Activated T-helper 1 cell treated with Interleukin-2 at 50 U/mL for 16 hours (primary cell): ENCODE measurements around the gene AKAP6.

ENCODE experiments used
- DNase-seq: peaks from one replicate; pipeline ENCODE4 v3.0.0-alpha.2; 2020; ENCODE audit warnings: low read depth

The AKAP6 gene

GRCh38 chr14:32821964-32822653 lies 493.0 kb downstream of the AKAP6 start:
- no peak for DNase-seq

DNA sequence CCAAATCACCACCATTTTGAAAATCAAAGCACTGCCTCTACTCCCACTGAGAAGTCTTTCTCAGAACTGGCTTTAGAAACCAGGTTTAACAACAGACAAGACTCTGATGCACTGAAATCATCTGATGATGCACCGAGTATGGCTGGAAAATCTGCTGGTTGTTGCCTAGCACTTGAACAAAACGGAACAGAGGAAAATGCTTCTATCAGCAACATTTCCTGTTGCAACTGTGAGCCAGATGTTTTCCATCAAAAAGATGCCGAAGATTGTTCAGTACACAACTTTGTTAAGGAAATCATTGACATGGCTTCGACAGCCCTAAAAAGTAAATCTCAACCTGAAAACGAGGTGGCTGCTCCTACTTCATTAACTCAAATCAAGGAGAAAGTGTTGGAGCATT lies 494.6 kb downstream of the AKAP6 start:
- DNase-seq = no peak

DNA sequence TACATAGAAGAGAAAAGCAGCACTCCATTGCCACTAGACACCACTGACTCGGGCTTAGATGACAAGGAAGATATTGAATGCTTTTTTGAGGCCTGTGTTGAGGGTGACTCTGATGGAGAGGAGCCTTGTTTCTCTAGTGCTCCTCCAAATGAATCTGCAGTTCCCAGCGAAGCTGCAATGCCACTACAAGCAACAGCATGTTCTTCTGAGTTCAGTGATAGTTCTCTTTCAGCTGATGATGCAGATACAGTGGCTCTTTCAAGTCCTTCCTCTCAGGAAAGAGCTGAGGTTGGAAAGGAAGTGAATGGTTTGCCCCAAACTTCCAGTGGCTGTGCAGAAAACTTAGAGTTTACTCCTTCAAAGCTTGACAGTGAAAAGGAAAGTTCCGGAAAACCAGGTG lies 495.1 kb downstream of the AKAP6 start:
- DNase-seq = no peak

- DNase-seq = no peak
Measured at GRCh38 chr14:32825058-32825457, 496.0 kb downstream of the AKAP6 start.

- DNase-seq = no peak
Measured at GRCh38 chr14:32826404-32827082, 497.4 kb downstream of the AKAP6 start.

- DNase-seq = no peak
Measured at GRCh38 chr14:32827514-32827913, 498.4 kb downstream of the AKAP6 start.

DNA sequence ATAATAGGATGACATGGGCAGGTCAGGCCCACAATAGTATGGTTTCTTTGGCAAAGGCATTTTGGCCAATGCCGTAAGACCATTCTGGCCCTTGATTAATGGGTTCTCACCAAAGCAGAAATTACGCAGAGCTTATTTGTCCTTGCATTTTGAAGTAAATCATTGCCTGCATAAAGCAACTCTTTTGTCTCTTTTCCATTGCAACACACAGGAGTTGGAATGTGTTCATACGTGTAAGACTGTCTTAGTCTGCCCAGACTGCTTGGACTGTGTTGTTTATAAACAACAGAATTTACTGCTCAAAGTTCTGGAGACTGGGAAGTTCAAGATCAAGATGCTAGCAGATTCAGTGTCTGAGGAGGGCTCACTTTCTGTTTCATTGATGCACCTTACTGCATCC lies 506.8 kb downstream of the AKAP6 start:
- no peak for DNase-seq

- DNase-seq = no peak
Measured at GRCh38 chr14:32841698-32842097, 512.6 kb downstream of the AKAP6 start.

DNA sequence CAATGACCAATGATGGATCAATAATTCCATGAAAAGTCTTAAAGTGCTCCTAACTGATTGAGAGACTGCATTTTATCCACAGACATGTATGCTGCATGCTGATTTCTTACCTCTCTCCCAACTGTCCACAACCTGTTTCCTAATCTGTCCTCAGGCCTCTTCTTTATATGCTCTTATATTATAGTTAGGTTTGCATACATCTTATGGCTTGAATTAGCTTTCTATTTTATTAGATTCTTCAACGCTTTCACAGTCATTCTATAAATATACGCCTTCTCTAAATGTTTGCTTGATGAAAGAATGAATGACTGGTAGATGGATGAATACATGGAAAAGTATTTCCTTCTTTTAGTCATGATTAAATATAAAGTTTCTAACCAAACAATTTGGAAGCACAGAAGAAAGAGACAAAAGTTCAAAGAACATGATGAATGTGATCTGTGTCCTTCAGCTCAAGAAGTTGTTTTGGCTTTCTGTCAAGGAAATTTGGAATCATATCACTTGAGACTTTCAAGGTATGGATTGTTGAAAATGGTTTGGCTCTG lies 517.8 kb downstream of the AKAP6 start:
- DNase-seq = no peak

DNA sequence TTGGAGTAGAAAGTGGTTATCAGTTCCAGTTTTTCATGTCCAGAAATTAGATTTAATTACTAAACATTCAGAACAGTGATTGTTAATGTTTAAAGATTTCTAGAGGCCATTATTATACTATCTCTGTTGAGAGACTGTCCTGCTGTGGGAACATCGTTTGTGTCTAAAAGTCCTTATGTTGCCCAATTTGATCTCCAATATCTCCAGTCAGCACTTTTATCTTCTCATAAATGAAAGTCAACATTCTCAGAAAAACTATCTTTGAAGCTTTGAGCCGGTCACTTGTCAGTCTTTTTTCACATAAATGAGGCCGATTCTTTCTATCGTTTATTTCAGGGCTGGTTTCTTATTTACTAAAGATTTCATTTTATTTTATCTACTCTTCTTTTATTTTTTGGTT lies 518.8 kb downstream of the AKAP6 start:
- no peak for DNase-seq

- DNase-seq = no peak
Measured at GRCh38 chr14:32865827-32866376, 536.8 kb downstream of the AKAP6 start.

DNA sequence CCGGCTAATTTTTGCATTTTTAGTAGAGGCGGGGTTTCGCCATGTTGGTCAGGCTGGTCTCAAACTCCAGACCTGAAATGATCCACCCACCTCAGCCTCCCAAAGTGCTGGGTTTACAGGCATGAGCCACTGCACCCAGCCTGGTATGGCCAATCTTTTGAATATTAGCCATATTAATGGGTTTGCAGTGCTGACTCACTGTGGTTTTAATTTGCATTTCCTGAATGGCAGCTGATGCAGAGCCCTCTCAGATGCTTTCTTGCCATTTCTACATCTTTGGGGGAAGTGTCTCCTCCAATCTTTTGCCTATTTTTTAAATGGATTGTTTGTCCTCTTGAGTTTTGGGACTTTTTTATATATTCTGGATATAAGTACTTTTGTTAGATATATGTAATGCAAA lies 554.1 kb downstream of the AKAP6 start:
- no peak for DNase-seq
